NCI-H1092 (cell line): ENCODE results near the gene CGB8.
"Not testable (repeated sequence)": the region's sequence is repeated elsewhere in the genome, so short reads cannot be mapped to it uniquely, and the experiment has no call there.

Source experiments
- DNase-seq: peaks from one replicate; lab custom pipeline; 2025; lab: John Stamatoyannopoulos, UW

The CGB8 gene

GRCh38 chr19:49049011-49049410 is at the start of gene CGB8:
Gene CGB8, minus strand, starts transcription at chr19:49049111. Its CDS starts 372 bp downstream, at chr19:49048739.
- DNase-seq, result not testable (repeated sequence)

GRCh38 chr19:49097453-49098288 is 48.8 kb upstream of the CGB8 start:
- peak; percentile 15 for DNase-seq

GRCh38 chr19:49094505-49095482 is 45.9 kb upstream of the CGB8 start:
- no peak for DNase-seq

GRCh38 chr19:49092686-49093085 is 43.8 kb upstream of the CGB8 start:
- DNase-seq, result no peak

- DNase-seq, result no peak
Observed at GRCh38 chr19:49091391-49092038, 42.6 kb upstream of the CGB8 start.

- DNase-seq, result no peak
Observed at GRCh38 chr19:49086296-49086695, 37.4 kb upstream of the CGB8 start.

GRCh38 chr19:49085868-49086232 is 36.9 kb upstream of the CGB8 start:
- no peak for DNase-seq

- peak; percentile 97 for DNase-seq
Observed at GRCh38 chr19:49085020-49085867, 36.3 kb upstream of the CGB8 start, which contains the start of gene SNRNP70. Gene SNRNP70, plus strand, starts transcription at chr19:49085451. Its CDS starts 964 bp downstream, at chr19:49086415.

- DNase-seq, result no peak
Observed at GRCh38 chr19:49084206-49085019, 35.5 kb upstream of the CGB8 start.

- no peak for DNase-seq
Observed at GRCh38 chr19:49081273-49081672, 32.4 kb upstream of the CGB8 start.

- DNase-seq, result no peak
Observed at GRCh38 chr19:49080392-49080791, 31.5 kb upstream of the CGB8 start.

- DNase-seq, result peak; percentile 20
Observed at GRCh38 chr19:49074869-49075268, 26.0 kb upstream of the CGB8 start.

GRCh38 chr19:49073514-49074378 is 24.8 kb upstream of the CGB8 start:
- DNase-seq, result no peak

GRCh38 chr19:49071860-49072547 is 23.1 kb upstream of the CGB8 start:
- no peak for DNase-seq

GRCh38 chr19:49070416-49070815 is 21.5 kb upstream of the CGB8 start:
- no peak for DNase-seq

- DNase-seq, result no peak
Observed at GRCh38 chr19:49069026-49069425, 20.1 kb upstream of the CGB8 start.

- no peak for DNase-seq
Observed at GRCh38 chr19:49067554-49067953, 18.6 kb upstream of the CGB8 start.

- no peak for DNase-seq
Observed at GRCh38 chr19:49065905-49066512, 17.1 kb upstream of the CGB8 start.
